Neuronal stem cell (in vitro differentiated cells): Measurements from ENCODE around the gene KANK2.
A peak's percentile ranks its signal among the peaks of the same experiment; 100 is the strongest.

Source experiments
- DNase-seq: peaks from one replicate; pipeline ENCODE4 v3.0.0-alpha.2; 2013; ENCODE audit warnings: low spot score
- H2AFZ ChIP-seq: one replicate; pipeline ENCODE4 v1.6.1; 2013; ENCODE audit warnings: mild to moderate bottlenecking, low read length, inconsistent platforms
- H2AK5ac ChIP-seq: 2 replicates; pipeline ENCODE4 v1.6.1; 2013; ENCODE audit warnings: low read depth, mild to moderate bottlenecking, inconsistent platforms, low read length, moderate library complexity, mixed read lengths
- H2BK120ac ChIP-seq: 2 replicates; pipeline ENCODE4 v1.6.1; 2013; ENCODE audit warnings: low read depth, mild to moderate bottlenecking, inconsistent platforms, low read length, moderate library complexity, mixed read lengths
- H2BK12ac ChIP-seq: one replicate; pipeline ENCODE4 v1.6.1; 2013; ENCODE audit warnings: low read length, inconsistent platforms
- H2BK15ac ChIP-seq: 2 replicates; pipeline ENCODE4 v1.6.1; 2013; ENCODE audit warnings: mild to moderate bottlenecking, low read length, inconsistent platforms, mixed read lengths
- H2BK5ac ChIP-seq: one replicate; pipeline ENCODE4 v1.6.1; 2013; ENCODE audit warnings: inconsistent platforms, mild to moderate bottlenecking, low read length, moderate library complexity
- H3K14ac ChIP-seq: one replicate; pipeline ENCODE4 v1.6.1; 2013; ENCODE audit warnings: low read length, inconsistent platforms
- H3K18ac ChIP-seq: 2 replicates; pipeline ENCODE4 v1.6.1; 2013; ENCODE audit warnings: low read length, inconsistent platforms
- H3K23ac ChIP-seq: 2 replicates; pipeline ENCODE4 v1.6.1; 2013; ENCODE audit warnings: low read depth, mild to moderate bottlenecking, mixed read lengths, low read length, inconsistent platforms; ENCODE audit not compliant: poor library complexity
- H3K27ac ChIP-seq: replicated peaks from 3 replicates; pipeline ENCODE4 v1.5.1; 2013; ENCODE audit warnings: low read length, inconsistent platforms
- H3K27me3 ChIP-seq, 3 experiments: 2 replicates each; pipeline ENCODE4 v1.6.1; 2013; ENCODE audit warnings: low read length in 3 of 3, mild to moderate bottlenecking in 2 of 3, inconsistent platforms in 1 of 3, low read depth in 1 of 3, mixed read lengths in 1 of 3, moderate library complexity in 1 of 3; ENCODE audit not compliant: control insufficient read depth in 3 of 3, insufficient read depth in 3 of 3
- H3K36me3 ChIP-seq, 2 donors: replicated peaks in 1 of 2; 2 replicates each; pipeline ENCODE4 v1.6.1; 2013; ENCODE audit warnings: low read length in 2 of 2; ENCODE audit not compliant: control insufficient read depth in 2 of 2, insufficient read depth in 2 of 2
- H3K4ac ChIP-seq: 2 replicates; pipeline ENCODE4 v1.6.1; 2013; ENCODE audit warnings: inconsistent platforms, mild to moderate bottlenecking, low read length, moderate library complexity
- H3K4me1 ChIP-seq, 2 donors: 1 replicate in 1 of 2; 2 replicates in 1 of 2; pipeline ENCODE4 v1.6.1; 2013; ENCODE audit warnings: low read length in 2 of 2, low read depth in 1 of 2; ENCODE audit not compliant: control insufficient read depth in 2 of 2, insufficient read depth in 1 of 2
- H3K4me2 ChIP-seq: one replicate; pipeline ENCODE4 v1.6.1; 2013; ENCODE audit warnings: mild to moderate bottlenecking, low read length, inconsistent platforms; ENCODE audit not compliant: insufficient read depth, poor library complexity, severe bottlenecking
- H3K4me3 ChIP-seq, 2 donors: 2 replicates each; pipeline ENCODE4 v1.5.1; 2013; ENCODE audit warnings: low read length in 2 of 2, mild to moderate bottlenecking in 2 of 2, inconsistent platforms in 1 of 2, moderate library complexity in 1 of 2
- H3K79me1 ChIP-seq: one replicate; pipeline ENCODE4 v1.6.1; 2013; ENCODE audit warnings: low read depth, mild to moderate bottlenecking, inconsistent platforms, low read length, moderate library complexity
- H3K9ac ChIP-seq: one replicate; pipeline ENCODE4 v1.6.1; 2013; ENCODE audit warnings: mild to moderate bottlenecking, low read depth, low read length, inconsistent platforms; ENCODE audit not compliant: poor library complexity
- H3K9me3 ChIP-seq, 2 donors: replicated peaks in 1 of 2; 2 replicates each; pipeline versions ENCODE3 to v1.6.1; 2013; ENCODE audit warnings: low read length in 2 of 2, mild to moderate bottlenecking in 2 of 2, inconsistent platforms in 1 of 2, low read depth in 1 of 2, mixed read lengths in 1 of 2, moderate library complexity in 1 of 2; ENCODE audit not compliant: control insufficient read depth in 2 of 2, insufficient read depth in 1 of 2
- H4K8ac ChIP-seq: one replicate; pipeline ENCODE4 v1.6.1; 2013; ENCODE audit warnings: low read depth, mild to moderate bottlenecking, inconsistent platforms, low read length, moderate library complexity
- H4K91ac ChIP-seq: one replicate; pipeline ENCODE4 v1.6.1; 2013; ENCODE audit warnings: low read length, low read depth, mild to moderate bottlenecking, inconsistent platforms; ENCODE audit not compliant: poor library complexity
- WGBS, 2 donors: extraction: QIAGEN DNeasy Blood & Tissue Kit; methylation state at CpG; one replicate each; pipeline ENCODE4 v1.1.7; 2013; ENCODE audit warnings: missing lambda C conversion rate in 2 of 2, mixed read lengths in 1 of 2; ENCODE audit not compliant: insufficient read length in 2 of 2, insufficient replicate concordance in 1 of 2; ENCODE audit errors: extremely low coverage in 2 of 2; 5-methylcytosine and 5-hydroxymethylcytosine counted together

The KANK2 gene

DNA sequence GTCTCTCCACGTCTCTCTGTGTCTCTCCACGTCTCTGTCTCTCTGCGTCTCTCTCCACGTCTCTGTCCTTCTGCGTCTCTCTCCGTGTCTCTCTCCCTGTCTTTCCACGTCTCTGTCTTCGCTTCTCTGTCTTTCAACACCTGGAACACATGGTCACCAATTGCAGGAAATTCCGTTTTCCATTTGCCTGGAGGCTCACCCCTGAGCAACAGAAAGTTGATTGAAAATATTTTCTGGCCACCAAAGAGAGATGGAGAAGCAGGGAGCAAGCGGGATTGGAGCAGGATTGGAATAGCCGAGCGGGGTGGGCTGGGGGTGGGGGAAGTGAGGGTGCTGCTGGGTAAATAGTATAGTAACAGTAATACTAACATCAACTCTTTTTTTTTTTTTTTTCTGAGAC lies 1.7 kb downstream of the KANK2 start:
- H2BK5ac ChIP-seq: no peak overlapping the region
- no peaks in the 10 kb centered on the region for H3K27me3 ChIP-seq
- no peak overlapping the region for H3K4ac ChIP-seq
- no CpG with 5 or more reads among the region's 12 CpGs for WGBS, 2 donors
- H2AFZ ChIP-seq: no peak overlapping the region
- H3K18ac ChIP-seq: no peak overlapping the region
- no peak overlapping the region for H2BK12ac ChIP-seq
- no peak overlapping the region for H2AK5ac ChIP-seq
- H4K8ac ChIP-seq: no peak overlapping the region
- no peak for DNase-seq
- no peak overlapping the region for H3K9ac ChIP-seq
- no peaks in the 10 kb centered on the region for H3K9me3 ChIP-seq
- no peak overlapping the region for H4K91ac ChIP-seq
- no peak overlapping the region for H3K23ac ChIP-seq
- no peak overlapping the region for H2BK15ac ChIP-seq
- H3K4me2 ChIP-seq: no peak overlapping the region
- no peak overlapping the region for H2BK120ac ChIP-seq
- no peak overlapping the region for H3K14ac ChIP-seq
- H3K27ac ChIP-seq: no peak overlapping the region
- H3K36me3 ChIP-seq: peaks cover 3 to 51% of the 10 kb centered on the region in 2 donors
- peaks cover 4 to 7% of the 10 kb centered on the region in 2 donors for H3K4me1 ChIP-seq
- H3K79me1 ChIP-seq: no peaks in the 10 kb centered on the region
- H3K4me3 ChIP-seq: no peak overlapping the region

DNA sequence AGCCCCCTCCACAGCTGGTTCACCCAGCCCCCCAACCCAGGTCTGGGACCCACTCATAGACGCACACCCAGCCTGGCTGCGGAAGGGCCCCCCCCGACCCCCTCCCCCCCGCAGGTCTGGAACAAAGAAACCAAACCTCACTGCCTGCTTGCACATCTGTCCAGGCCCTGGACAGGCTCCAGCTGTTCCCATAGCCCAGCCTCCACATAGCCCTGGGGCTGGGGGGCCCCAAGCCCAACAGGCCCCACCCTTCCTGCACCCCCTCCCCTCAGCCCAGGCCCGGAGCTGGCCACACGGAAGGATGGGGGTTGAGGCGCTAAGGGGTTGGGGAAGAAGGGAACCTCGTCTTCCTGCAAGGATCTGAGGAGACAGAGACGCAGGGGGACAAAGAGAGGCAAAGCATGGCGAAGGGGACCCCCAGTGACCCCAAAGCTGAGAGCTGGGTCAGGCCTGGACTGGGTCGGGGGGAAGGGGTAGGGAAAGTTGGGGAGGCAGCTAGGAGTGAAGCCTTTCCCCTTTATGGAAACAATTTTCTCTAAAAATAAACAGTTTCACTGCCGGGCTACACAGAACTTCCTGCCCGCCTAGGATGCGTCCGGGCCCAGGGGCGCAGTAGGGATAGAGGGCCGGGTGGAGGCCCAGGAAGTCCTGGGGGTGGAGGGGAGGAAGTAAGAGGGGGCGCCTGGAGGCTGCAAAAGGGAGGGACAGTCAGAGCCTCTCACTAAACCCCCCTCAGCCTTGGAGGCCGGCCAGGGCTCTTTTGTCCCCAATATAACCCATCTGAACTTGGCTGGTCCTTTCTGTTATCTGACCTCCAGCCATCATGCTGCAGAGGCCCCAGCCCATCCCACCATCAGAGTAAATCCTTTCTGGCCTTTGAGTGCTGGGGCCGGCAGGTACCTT lies 2.4 kb downstream of the KANK2 start:
- Histone ChIP-seq H3K4me3 (no peak overlapping the region), H3K9ac (no peak overlapping the region), H3K79me1 (no peaks in the 10 kb centered on the region), H2AFZ (no peak overlapping the region), H2AK5ac (no peak overlapping the region), H2BK15ac (no peak overlapping the region), H4K8ac (no peak overlapping the region), H3K9me3 (no peaks in the 10 kb centered on the region), H3K23ac (peak overlapping the region; percentile 20), H3K4me1 (peaks cover 4 to 7% of the 10 kb centered on the region in 2 donors), H3K27me3 (no peaks in the 10 kb centered on the region), H2BK5ac (no peak overlapping the region), H3K4me2 (no peak overlapping the region), H2BK12ac (no peak overlapping the region), H3K4ac (no peak overlapping the region), H3K27ac (no peak overlapping the region), H3K18ac (peak overlapping the region; percentile 28), H4K91ac (no peak overlapping the region), H3K36me3 (peaks cover 3 to 48% of the 10 kb centered on the region in 2 donors), H3K14ac (no peak overlapping the region), H2BK120ac (no peak overlapping the region)
- DNase-seq: no peak
- no CpG with 5 or more reads among the region's 20 CpGs for WGBS, 2 donors

DNA sequence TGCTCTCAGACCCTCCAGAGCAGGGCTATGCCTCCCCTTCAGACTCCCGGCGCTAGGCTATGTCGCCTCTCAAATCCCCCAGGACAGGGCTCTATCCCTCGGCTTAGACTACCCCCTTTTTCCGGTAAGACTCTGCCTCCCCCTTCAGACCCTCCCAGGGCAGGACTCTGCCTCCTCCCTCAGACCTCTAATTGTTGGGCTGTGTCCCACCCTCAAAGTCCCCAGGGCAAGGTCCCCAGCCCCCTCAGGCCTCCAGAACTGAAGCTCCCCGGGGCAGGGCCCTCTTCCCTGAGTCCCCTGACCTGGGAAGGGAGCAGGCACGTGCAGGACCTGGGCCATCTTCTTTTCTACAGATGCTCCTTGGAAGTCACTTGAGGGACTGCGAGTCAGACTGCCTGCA lies 3.2 kb downstream of the KANK2 start:
- Histone ChIP-seq H2AFZ (no peak overlapping the region), H4K8ac (no peak overlapping the region), H3K9ac (no peak overlapping the region), H3K4me3 (no peak overlapping the region), H2BK15ac (no peak overlapping the region), H3K27me3 (no peaks in the 10 kb centered on the region), H3K27ac (no peak overlapping the region), H2BK12ac (no peak overlapping the region), H4K91ac (no peak overlapping the region), H3K18ac (no peak overlapping the region), H2BK5ac (no peak overlapping the region), H3K9me3 (no peaks in the 10 kb centered on the region), H3K4me2 (no peak overlapping the region), H3K36me3 (peaks cover 3 to 47% of the 10 kb centered on the region in 2 donors), H2AK5ac (no peak overlapping the region), H3K14ac (no peak overlapping the region), H3K23ac (no peak overlapping the region), H3K79me1 (no peaks in the 10 kb centered on the region), H2BK120ac (no peak overlapping the region), H3K4me1 (peaks cover 4 to 7% of the 10 kb centered on the region in 2 donors), H3K4ac (no peak overlapping the region)
- no peak for DNase-seq
- no CpG with 5 or more reads among the region's 8 CpGs for WGBS, 2 donors
